B cell (primary cell): ENCODE data around the gene C12orf60. TPM values are rescaled to one million over a fixed set of nuclear protein-coding genes. Genes with fewer than 3 reads are reported as not detected.

Experiments
- ATAC-seq: fragments of 200-7000 bp; cut with Tn5 transposase; one replicate; pipeline ENCODE4 v1.10.0; 2021; ENCODE audit warnings: low read depth, mild to moderate bottlenecking, moderate number of reproducible peaks, moderate library complexity
- CTCF ChIA-PET: fragments of 350-600 bp; sonication (Branson Sonifier 250); formaldehyde crosslinking; loops from one replicate; lab custom pipeline; 2021; ENCODE audit warnings: antibody characterized with exemption, inconsistent platforms; lab: Charles Lee
- POLR2A ChIA-PET: fragments of 350-600 bp; sonication (Branson Sonifier 250); formaldehyde crosslinking; loops from one replicate; lab custom pipeline; 2021; ENCODE audit warnings: antibody characterized with exemption; lab: Charles Lee
- DNase-seq: peaks from one replicate; pipeline ENCODE4 v3.0.0; 2013
- H2AFZ ChIP-seq: 2 replicates; pipeline ENCODE4 v1.6.1; 2012; ENCODE audit warnings: mild to moderate bottlenecking, low read depth, low read length; ENCODE audit not compliant: insufficient read depth, poor library complexity, severe bottlenecking
- H3K27ac ChIP-seq, 2 donors: 1 replicate in 1 of 2; 2 replicates in 1 of 2; pipeline ENCODE4 v1.5.1; 2012 to 2013; ENCODE audit warnings: low read length in 2 of 2, mild to moderate bottlenecking in 2 of 2, moderate library complexity in 1 of 2
- H3K27me3 ChIP-seq, 4 experiments: fragments of 200-600 bp in 1 of 4; sonication (generic) in 1 of 4; replicated peaks in 1 of 4; 1 replicate in 2 of 4; 2 replicates in 2 of 4; pipeline versions ENCODE4 v1.6.1 to v1.7.0; 2013 to 2016; ENCODE audit warnings: low read length in 3 of 4, mild to moderate bottlenecking in 2 of 4, mixed read lengths in 1 of 4, moderate library complexity in 1 of 4; ENCODE audit not compliant: insufficient read depth in 4 of 4, control insufficient read depth in 3 of 4; ENCODE audit errors: control extremely low read depth in 1 of 4
- H3K36me3 ChIP-seq, 2 experiments: replicated peaks in 1 of 2; 1 replicate in 1 of 2; 2 replicates in 1 of 2; pipeline versions ENCODE4 v1.6.1 to v1.7.1; 2013; ENCODE audit warnings: low read length in 1 of 2; ENCODE audit not compliant: insufficient read depth in 2 of 2, control insufficient read depth in 1 of 2; ENCODE audit errors: control extremely low read depth in 1 of 2, extremely low read depth in 1 of 2
- H3K4me1 ChIP-seq, 2 donors: fragments of 200-600 bp in 1 of 2; sonication (generic) in 1 of 2; 1 replicate in 1 of 2; 2 replicates in 1 of 2; pipeline versions ENCODE4 v1.5.1 to v1.6.1; 2013 to 2017; ENCODE audit warnings: low read length in 2 of 2; ENCODE audit not compliant: control insufficient read depth in 2 of 2, insufficient read depth in 2 of 2
- H3K4me2 ChIP-seq: replicated peaks from 2 replicates; pipeline ENCODE3; 2012; ENCODE audit warnings: mild to moderate bottlenecking, low read depth, low read length; ENCODE audit not compliant: poor library complexity, severe bottlenecking
- H3K4me3 ChIP-seq, 5 experiments: fragments of 200-600 bp in 1 of 5; sonication (generic) in 1 of 5; 1 replicate in 3 of 5; 2 replicates in 2 of 5; pipeline versions ENCODE4 v1.5.1 to v1.7.0; 2011 to 2016; ENCODE audit warnings: low read length in 4 of 5, mild to moderate bottlenecking in 4 of 5, low read depth in 2 of 5, control low read depth in 1 of 5, moderate library complexity in 1 of 5; ENCODE audit not compliant: insufficient read depth in 1 of 5; ENCODE audit errors: control extremely low read depth in 1 of 5, extremely low read depth in 1 of 5
- H3K79me2 ChIP-seq: fragments of 200-600 bp; sonication (generic); one replicate; pipeline ENCODE4 v1.6.0; 2016; ENCODE audit warnings: low read length; ENCODE audit not compliant: control insufficient read depth, insufficient read depth
- H3K9ac ChIP-seq: fragments of 200-600 bp; sonication (generic); 2 replicates; pipeline ENCODE4 v1.6.1; 2017; ENCODE audit warnings: mild to moderate bottlenecking, low read length, moderate library complexity
- H3K9me3 ChIP-seq, 3 donors: one replicate each; pipeline versions ENCODE4 v1.6.1 to v1.7.1; 2013; ENCODE audit warnings: low read length in 2 of 3; ENCODE audit not compliant: control insufficient read depth in 2 of 3, insufficient read depth in 1 of 3; ENCODE audit errors: control extremely low read depth in 1 of 3
- H4K20me1 ChIP-seq: 2 replicates; pipeline ENCODE4 v1.6.0; 2012; ENCODE audit warnings: mild to moderate bottlenecking, low read length; ENCODE audit not compliant: insufficient read depth, control insufficient read depth, poor library complexity, severe bottlenecking
- H3K27ac Mint-ChIP-seq: one replicate; pipeline ENCODE4 v1.8.0; 2021; ENCODE audit warnings: mixed read lengths
- H3K27me3 Mint-ChIP-seq: one replicate; pipeline ENCODE4 v1.8.0; 2021; ENCODE audit warnings: mixed read lengths
- H3K4me1 Mint-ChIP-seq: one replicate; pipeline ENCODE4 v1.8.0; 2021; ENCODE audit warnings: mixed read lengths
- H3K4me3 Mint-ChIP-seq: one replicate; pipeline ENCODE4 v1.8.0; 2021; ENCODE audit warnings: mixed read lengths
- H3K9me3 Mint-ChIP-seq: one replicate; pipeline ENCODE4 v1.8.0; 2022; ENCODE audit warnings: mixed read lengths; ENCODE audit not compliant: insufficient read depth
- EZH2 ChIP-seq: IDR thresholded peaks from 2 replicates; pipeline ENCODE4 v1.6.1; 2012; ENCODE audit warnings: borderline replicate concordance, low read depth, mild to moderate bottlenecking, moderate library complexity, low read length; ENCODE audit not compliant: insufficient read depth, poor library complexity, severe bottlenecking
- WGBS: methylation state at CpG from one replicate; pipeline ENCODE4 v1.1.5; 2013; ENCODE audit warnings: missing lambda C conversion rate; ENCODE audit not compliant: insufficient coverage; 5-methylcytosine and 5-hydroxymethylcytosine counted together
- intact Hi-C: fragments of 100-400 bp; cut with micrococcal nuclease; formaldehyde crosslinking; loops from one replicate; pipeline ENCODE4 v1.10.0; 2022
- polyA plus RNA-seq: library from polyadenylated mRNA; depleted of rRNA; stranded (reverse); fragments of >200 nt; gene quantifications from 2 replicates; pipeline ENCODE4 v1.2.3, GENCODE V29; 2012
- total RNA-seq, 2 donors: library from RNA; stranded (reverse); fragments of 120-200 nt in 1 of 2; gene quantifications; 1 replicate in 1 of 2; 2 replicates in 1 of 2; pipeline versions ENCODE4 v1.2.3 to v1.2.4, GENCODE V29; 2013 to 2022
- TF ChIP-seq, protein P1 (sequence below): fragments of 200-600 bp; IDR thresholded peaks from one replicate; pipeline ENCODE4 v1.8.0; 2022; ENCODE audit warnings: antibody characterized with exemption, mild to moderate bottlenecking

C12orf60 gene
- total and polyA plus RNA-seq, 2 donors (not counting 1 experiment from before 2014, with no cell fraction given), result 0.25 to 1.2 TPM

GRCh38 chr12:14873440-14874185 is 70.1 kb downstream of the C12orf60 start:
- ATAC-seq (no peak), DNase-seq (no peak)
- H3K27ac ChIP-seq, result no peak overlapping the region
- H3K27me3 ChIP-seq, result peaks cover 0 to 11% (median under 1%) of the 10 kb centered on the region in 4 experiments
- H4K20me1 ChIP-seq, result no peaks in the 10 kb centered on the region
- WGBS, result 8% methylated on average over 1 of the region's 1 CpG
- peaks cover 4% of the 10 kb centered on the region for H3K27me3 Mint-ChIP-seq
- peaks cover 0 to 4% of the 10 kb centered on the region in 2 donors for H3K4me1 ChIP-seq
- peaks cover 0 to 5% (median 0%) of the 10 kb centered on the region in 3 donors for H3K9me3 ChIP-seq
- H3K27ac Mint-ChIP-seq, result no peak overlapping the region
- CTCF ChIA-PET, result interaction anchor here (0.7 to 1.5 kb wide), 4 partner anchors 11 to 48 kb away, joined by 3 to 4 read pairs (median 3); no protein-coding TSS in a partner anchor
- no peak overlapping the region for H3K9ac ChIP-seq
- H3K4me1 Mint-ChIP-seq, result peaks cover 2% of the 10 kb centered on the region
- no peak for TF ChIP-seq EZH2
- TF ChIP-seq, protein P1, sequence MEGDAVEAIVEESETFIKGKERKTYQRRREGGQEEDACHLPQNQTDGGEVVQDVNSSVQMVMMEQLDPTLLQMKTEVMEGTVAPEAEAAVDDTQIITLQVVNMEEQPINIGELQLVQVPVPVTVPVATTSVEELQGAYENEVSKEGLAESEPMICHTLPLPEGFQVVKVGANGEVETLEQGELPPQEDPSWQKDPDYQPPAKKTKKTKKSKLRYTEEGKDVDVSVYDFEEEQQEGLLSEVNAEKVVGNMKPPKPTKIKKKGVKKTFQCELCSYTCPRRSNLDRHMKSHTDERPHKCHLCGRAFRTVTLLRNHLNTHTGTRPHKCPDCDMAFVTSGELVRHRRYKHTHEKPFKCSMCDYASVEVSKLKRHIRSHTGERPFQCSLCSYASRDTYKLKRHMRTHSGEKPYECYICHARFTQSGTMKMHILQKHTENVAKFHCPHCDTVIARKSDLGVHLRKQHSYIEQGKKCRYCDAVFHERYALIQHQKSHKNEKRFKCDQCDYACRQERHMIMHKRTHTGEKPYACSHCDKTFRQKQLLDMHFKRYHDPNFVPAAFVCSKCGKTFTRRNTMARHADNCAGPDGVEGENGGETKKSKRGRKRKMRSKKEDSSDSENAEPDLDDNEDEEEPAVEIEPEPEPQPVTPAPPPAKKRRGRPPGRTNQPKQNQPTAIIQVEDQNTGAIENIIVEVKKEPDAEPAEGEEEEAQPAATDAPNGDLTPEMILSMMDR, result no peak
- no peak overlapping the region for H3K4me3 Mint-ChIP-seq
- intact Hi-C loops, result no loop called here
- H3K4me2 ChIP-seq, result no peak overlapping the region
- H3K9me3 Mint-ChIP-seq, result no peaks in the 10 kb centered on the region
- no peak overlapping the region for H2AFZ ChIP-seq
- no peak overlapping the region for H3K4me3 ChIP-seq
- no peaks in the 10 kb centered on the region for H3K79me2 ChIP-seq
- POLR2A ChIA-PET, result no interaction called here
- H3K36me3 ChIP-seq, result no peaks in the 10 kb centered on the region

Other genes starting within 250 kb of the C12orf60 start
- gene PLBD1, start 235.8 kb upstream of the C12orf60 start, total RNA-seq, result 0.87 and 1.1 TPM in 2 replicates
- gene PLBD1, start 235.8 kb upstream of the C12orf60 start, polyA plus RNA-seq, result 1.2 and 1.6 TPM in 2 replicates
- gene GUCY2C, start 107.1 kb upstream of the C12orf60 start, total RNA-seq, result 0.29 and 0.37 TPM in 2 replicates
- 0.04 and 0.28 TPM in 2 replicates for gene GUCY2C, start 107.1 kb upstream of the C12orf60 start, polyA plus RNA-seq
- 77.3 and 84.7 TPM in 2 replicates for gene WBP11, start 192 bp upstream of the C12orf60 start, total RNA-seq
- 13.6 and 40.8 TPM in 2 replicates for gene WBP11, start 192 bp upstream of the C12orf60 start, polyA plus RNA-seq
- gene SMCO3, start 10.5 kb downstream of the C12orf60 start, total RNA-seq, result not detected in 2 replicates
- gene SMCO3, start 10.5 kb downstream of the C12orf60 start, polyA plus RNA-seq, result not detected in 2 replicates
- gene ART4, start 39.9 kb downstream of the C12orf60 start, total RNA-seq, result not detected in 2 replicates
- not detected in 2 replicates for gene ART4, start 39.9 kb downstream of the C12orf60 start, polyA plus RNA-seq
- 0.81 TPM in 1 of 2 replicates, not detected in the other for gene MGP, start 82.2 kb downstream of the C12orf60 start, total RNA-seq
- gene MGP, start 82.2 kb downstream of the C12orf60 start, polyA plus RNA-seq, result 0.39 and 0.74 TPM in 2 replicates
- gene ERP27, start 134.9 kb downstream of the C12orf60 start, total RNA-seq, result 9.0 and 12.4 TPM in 2 replicates
- gene ERP27, start 134.9 kb downstream of the C12orf60 start, polyA plus RNA-seq, result 6.2 and 7.8 TPM in 2 replicates
- gene ARHGDIB, start 157.9 kb downstream of the C12orf60 start, total RNA-seq, result 508 and 514 TPM in 2 replicates
- gene ARHGDIB, start 157.9 kb downstream of the C12orf60 start, polyA plus RNA-seq, result 514 and 826 TPM in 2 replicates
- gene PDE6H, start 169.4 kb downstream of the C12orf60 start, total RNA-seq, result not detected in 2 replicates
- gene PDE6H, start 169.4 kb downstream of the C12orf60 start, polyA plus RNA-seq, result not detected in 2 replicates